Mammary epithelial cell (primary cell): Measurements from ENCODE around the gene CIC.

Experiments used
- CTCF ChIP-seq, 2 donors: IDR thresholded peaks in 1 of 2; conservative IDR thresholded peaks in 1 of 2; 2 replicates each; pipeline ENCODE4 v1.5.1; 2011 to 2012; ENCODE audit warnings: inconsistent platforms in 2 of 2, low read length in 2 of 2, mild to moderate bottlenecking in 2 of 2, control low read depth in 1 of 2, low read depth in 1 of 2; ENCODE audit not compliant: insufficient read depth in 1 of 2; ENCODE audit errors: extremely low read depth in 1 of 2
- EZH2 ChIP-seq: IDR thresholded peaks from 2 replicates; pipeline ENCODE4 v1.6.1; 2012; ENCODE audit warnings: low read length, inconsistent platforms, borderline replicate concordance

DNA sequence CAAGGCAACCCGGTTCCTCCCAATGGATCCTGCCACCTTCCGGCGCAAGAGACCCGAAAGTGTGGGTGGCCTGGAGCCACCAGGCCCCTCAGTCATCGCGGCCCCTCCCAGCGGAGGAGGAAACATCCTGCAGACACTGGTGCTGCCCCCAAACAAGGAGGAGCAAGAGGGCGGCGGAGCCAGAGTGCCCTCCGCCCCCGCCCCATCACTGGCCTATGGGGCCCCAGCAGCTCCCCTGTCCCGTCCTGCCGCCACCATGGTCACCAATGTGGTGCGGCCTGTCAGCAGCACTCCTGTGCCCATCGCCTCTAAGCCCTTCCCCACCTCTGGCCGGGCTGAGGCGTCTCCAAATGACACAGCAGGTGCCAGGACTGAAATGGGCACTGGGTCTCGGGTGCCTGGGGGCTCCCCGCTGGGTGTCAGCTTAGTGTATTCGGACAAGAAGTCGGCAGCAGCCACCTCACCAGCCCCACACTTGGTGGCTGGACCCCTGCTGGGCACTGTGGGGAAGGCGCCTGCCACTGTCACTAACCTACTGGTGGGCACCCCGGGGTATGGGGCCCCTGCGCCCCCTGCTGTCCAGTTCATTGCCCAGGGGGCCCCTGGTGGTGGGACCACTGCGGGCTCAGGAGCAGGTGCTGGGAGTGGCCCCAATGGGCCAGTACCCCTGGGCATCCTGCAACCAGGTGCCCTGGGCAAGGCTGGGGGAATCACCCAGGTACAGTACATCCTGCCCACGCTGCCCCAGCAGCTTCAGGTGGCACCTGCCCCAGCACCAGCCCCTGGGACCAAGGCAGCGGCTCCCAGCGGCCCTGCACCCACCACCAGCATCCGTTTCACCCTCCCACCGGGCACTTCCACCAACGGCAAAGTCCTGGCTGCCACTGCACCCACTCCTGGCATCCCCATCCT, 21.7 kb downstream of the CIC start:
- peak; percentile 42 to 52 for TF ChIP-seq CTCF (conservative IDR thresholded peaks at IDR 0.05 in 1 of 2, IDR thresholded peaks at IDR 0.05 in 1 of 2; ENCODE audit: extremely low read depth in 1 of 2, insufficient read depth in 1 of 2, low read depth in 1 of 2, low read length in 2 of 2)
- no peak for TF ChIP-seq EZH2
